HG02970 (cell line): ENCODE measurements around the gene ATOH1.
A peak's percentile ranks its signal among the peaks of the same experiment; 100 is the strongest.

Source experiments
- ATAC-seq: cut with Tn5 transposase; IDR thresholded peaks from one replicate; pipeline ENCODE4 v1.9.1; 2021; ENCODE audit warnings: mild to moderate bottlenecking, moderate library complexity, moderate number of reproducible peaks; ENCODE audit not compliant: unreplicated experiment, low FRiP score

ATOH1 gene, protein sequence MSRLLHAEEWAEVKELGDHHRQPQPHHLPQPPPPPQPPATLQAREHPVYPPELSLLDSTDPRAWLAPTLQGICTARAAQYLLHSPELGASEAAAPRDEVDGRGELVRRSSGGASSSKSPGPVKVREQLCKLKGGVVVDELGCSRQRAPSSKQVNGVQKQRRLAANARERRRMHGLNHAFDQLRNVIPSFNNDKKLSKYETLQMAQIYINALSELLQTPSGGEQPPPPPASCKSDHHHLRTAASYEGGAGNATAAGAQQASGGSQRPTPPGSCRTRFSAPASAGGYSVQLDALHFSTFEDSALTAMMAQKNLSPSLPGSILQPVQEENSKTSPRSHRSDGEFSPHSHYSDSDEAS

DNA sequence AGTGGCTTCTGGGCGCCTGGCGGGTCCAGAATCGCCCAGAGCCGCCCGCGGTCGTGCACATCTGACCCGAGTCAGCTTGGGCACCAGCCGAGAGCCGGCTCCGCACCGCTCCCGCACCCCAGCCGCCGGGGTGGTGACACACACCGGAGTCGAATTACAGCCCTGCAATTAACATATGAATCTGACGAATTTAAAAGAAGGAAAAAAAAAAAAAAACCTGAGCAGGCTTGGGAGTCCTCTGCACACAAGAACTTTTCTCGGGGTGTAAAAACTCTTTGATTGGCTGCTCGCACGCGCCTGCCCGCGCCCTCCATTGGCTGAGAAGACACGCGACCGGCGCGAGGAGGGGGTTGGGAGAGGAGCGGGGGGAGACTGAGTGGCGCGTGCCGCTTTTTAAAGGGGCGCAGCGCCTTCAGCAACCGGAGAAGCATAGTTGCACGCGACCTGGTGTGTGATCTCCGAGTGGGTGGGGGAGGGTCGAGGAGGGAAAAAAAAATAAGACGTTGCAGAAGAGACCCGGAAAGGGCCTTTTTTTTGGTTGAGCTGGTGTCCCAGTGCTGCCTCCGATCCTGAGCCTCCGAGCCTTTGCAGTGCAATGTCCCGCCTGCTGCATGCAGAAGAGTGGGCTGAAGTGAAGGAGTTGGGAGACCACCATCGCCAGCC lies at the start of gene ATOH1:
ATOH1 (plus strand) TSS at position 422 of the 663 bp plus-strand sequence; CDS start at position 596, 174 bp downstream.
- ATAC-seq, result no peak

DNA sequence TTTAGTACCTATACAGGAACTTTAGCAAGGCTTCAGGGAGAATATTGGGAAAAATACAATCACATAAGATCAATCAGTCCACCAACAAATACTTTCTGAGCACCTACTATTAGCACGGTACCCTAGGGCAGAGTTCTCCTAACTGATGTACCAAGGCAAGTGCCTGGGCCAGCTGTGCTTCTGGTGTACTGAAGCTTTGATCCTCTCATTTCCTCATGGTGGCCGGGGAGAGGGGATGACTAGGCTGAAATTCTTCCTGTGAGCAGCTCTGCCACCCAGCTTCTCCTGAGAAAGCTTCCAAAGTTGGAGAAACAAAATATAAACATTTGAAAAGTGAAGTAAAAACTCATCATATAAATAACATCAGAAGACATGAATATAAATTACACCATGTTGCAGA lies 49.3 kb upstream of the ATOH1 start:
- ATAC-seq, result no peak

DNA sequence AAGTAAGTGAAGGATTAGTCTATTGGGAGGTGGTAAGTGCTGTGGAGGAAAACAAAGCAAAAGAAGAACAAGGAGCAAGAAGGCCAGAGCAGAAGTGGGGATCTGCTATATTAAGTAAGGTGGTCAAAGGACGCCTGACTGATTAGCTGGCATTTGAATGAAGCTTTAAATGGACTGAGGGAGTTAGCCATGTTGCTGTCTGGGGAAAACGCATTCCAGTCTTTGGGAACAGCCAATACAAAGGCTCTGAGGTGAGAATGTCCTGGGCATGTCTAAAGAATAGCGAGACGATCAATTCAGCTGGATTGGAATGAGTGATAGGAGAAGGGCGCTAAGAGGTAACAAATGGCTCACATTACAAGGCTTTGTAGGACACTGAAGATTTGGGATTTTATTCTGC lies 48.5 kb upstream of the ATOH1 start:
- no peak for ATAC-seq

DNA sequence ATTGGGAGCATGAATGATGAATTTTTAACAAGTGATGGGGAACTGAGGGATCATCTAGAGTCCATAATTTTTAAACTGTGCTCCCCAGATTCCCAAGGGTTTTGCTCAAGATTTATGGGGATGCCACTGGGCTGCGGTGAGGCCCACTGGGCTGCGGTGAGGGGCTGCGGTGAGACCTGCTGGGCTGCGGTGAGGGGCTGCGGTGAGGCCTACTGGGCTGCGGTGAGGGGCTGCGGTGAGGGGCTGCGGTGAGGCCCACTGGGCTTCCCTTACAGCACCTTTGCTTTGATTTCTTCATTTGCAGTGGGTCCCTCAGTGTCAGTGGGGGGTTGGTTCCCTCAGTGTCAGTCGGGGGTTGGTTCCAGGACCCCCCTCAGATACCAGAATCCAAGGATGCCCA lies 47.4 kb upstream of the ATOH1 start:
- no peak for ATAC-seq

DNA sequence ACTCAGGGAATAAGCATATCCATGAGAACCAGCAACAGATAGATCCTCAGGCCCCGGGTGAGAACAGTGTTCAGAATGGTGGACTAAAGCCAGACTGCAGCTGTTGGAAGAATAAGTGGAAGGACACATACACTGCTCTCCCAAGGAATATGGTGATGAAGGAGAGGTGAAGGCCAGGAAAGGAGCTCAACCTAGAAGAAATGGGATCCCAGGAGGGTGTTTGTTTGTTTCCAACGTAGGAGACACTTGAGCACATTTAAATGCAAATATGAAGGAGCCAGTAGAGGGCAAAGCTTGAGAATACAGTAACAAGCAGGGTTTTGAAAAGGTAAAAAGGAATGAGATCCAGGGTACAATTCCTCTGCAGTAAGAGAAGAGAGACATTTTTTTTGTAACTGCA lies 42.4 kb upstream of the ATOH1 start:
- ATAC-seq, result no peak

DNA sequence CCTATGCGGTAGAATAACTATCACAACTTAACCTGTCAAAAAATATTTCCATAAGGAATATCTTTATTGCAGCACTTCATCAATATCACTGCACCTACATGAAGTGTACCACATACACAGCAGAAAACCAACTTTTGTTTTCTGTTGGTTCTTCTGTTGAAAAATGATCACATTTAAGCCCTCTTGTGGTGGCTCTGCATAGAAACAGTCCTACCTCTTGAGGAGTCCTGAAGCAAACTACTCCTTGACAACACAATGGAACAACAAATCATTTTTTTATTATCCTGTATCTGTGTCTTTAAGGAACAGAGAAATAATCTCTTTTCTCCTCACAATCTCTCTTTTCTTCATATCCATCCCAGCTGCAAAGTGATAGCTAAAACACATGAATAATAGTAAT lies 39.8 kb upstream of the ATOH1 start:
- ATAC-seq, result no peak

DNA sequence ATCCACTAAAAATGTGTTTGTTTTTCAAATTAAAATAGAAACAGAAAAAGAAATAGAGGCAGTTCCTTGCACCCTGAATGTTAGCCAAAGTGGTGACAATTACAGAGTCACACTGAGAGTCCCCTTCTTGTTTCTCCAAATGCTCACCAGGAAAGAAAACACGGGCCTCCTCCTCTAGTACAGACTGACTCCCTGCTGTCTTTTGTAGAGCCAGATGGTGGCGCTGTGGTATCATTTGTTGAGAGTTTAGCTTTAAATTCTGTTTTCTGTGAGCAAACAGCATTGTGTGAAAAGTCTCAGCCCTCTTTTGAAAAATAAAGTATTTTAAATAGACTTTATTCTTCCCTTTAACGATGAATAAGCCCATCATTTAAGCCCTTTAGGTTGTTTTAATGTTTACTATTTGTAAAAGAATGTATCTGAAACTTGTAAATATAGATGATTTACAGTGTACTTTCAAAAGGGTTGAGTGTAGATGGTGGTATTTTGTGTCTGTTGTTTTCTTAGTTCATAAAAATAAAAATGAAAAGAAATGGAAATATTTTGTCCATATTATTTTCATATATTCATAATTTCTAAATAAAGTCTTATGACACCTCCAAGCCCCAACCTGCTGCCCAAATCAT lies 36.9 kb upstream of the ATOH1 start:
- ATAC-seq, result peak; percentile 82

DNA sequence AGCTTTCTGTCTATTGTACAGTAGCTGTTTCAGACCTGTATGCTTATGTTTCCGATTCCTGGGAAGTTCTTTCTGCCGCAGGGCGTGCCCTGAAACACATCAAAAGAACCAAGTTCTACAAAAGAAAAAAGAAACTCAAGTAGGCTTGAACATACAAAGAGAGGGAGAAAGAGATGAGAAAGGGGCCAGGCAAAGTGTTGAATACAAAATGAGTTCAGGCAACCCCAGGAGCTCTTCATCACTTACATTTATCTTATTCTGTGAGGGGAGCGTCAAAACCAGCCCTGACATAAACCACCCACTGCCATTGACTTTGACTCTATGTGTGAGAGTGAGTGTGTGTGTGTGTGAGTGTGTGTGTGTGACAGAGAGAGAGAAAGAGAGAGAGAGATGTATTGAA lies 26.5 kb upstream of the ATOH1 start:
- ATAC-seq, result no peak

DNA sequence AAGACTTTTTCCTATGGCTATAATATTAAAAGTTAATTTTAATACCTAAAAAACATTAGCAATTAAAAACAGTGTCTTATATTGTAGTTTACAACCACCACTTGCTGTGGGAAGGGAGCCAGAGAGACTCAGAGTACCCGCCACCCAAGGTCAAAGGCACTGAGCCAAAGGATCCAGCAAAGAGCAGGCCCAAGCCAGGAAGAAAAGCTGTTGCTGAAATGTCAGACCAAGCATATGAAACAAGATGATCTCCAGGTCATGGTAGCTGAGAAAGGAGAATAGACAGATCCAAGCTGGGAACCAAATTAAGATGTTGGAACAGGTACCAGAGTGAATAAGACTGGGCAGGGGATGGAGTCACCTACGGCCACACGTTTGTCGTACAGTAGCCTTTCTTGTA lies 18.8 kb upstream of the ATOH1 start:
- ATAC-seq, result no peak

DNA sequence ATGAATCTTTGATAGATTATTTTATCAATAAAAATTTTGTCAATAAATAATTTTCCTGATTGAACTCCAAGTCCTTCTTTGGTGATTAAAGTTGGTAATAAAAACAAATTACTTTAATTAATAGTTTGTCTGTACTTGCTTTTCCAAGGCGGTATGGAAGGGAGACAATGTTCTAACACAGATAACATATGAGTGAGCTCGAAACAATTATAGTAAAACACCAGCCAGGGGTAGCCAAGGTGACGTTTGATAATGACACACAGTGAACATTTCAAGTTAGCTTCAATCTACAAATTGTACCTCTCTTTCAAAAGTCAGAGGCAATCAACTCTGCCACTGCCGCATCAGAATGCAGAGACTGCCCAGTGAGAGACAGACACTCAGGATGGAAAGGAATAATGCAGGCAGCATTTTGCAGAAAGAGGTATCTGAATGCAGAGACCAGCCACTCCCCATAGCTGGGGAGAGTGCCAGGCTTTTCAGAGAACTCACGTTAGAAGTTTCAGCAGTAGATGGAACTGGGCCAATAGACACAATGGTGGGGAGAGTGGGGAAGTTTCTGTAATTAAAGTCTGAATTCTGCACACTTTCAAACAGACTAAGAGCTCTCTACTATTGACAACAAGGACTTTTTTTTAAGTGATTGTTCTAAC lies 18.1 kb upstream of the ATOH1 start:
- no peak for ATAC-seq

DNA sequence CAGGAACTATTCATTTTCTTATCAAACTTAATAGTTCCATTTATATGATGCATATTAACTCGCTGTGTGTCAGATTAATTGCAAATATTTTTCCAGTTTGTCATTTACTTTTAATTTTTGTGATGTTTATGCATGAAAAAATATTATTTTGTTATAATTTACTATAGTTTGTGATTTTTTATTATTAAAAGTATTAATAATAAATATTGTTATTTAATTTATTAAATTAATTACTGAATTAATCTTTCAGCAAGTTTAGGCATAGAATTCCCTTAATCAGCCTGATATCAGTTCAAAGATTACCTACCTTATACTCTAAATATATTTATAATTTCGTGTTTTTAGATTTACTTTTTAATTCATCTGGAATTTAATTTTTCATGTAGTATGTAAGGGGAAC lies 15.5 kb upstream of the ATOH1 start:
- no peak for ATAC-seq

DNA sequence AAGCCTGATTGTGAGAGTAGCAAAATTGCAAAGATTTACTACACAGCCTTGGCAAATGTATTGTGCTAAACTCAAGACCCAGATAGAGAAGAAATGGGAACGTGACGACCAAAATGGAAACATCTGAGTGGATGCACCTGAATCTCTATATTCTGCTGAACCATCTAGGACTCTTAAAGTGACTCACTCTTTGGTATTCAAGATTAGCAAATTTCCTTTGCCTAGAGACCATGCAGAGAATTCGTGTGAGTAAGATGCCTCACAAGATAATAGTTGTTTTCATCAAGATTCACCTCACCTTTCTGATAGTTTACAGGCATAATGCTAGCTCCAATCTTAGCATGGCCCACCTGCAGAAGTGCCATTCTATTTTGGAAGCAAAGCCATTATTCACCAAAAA lies 14.4 kb upstream of the ATOH1 start:
- ATAC-seq, result no peak

DNA sequence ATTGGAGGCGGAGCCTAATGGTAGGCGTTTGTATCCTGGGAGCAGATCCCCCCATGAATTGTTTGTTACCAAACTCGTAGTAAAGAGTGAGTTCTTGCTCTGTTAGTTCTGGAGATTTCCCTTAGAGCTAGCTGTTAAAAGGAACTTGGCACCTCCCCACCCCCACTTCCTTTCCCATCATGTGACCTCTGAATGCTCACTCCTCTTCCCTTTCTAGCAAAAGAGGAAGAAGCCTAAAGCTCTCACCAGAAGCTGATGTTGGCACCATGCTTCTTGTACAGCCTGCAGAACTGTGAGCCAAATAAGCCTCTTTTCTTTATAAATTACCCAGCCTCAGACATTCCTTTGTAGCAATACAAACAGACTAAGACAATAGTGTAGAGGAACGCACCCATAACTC lies 13.8 kb upstream of the ATOH1 start:
- no peak for ATAC-seq

DNA sequence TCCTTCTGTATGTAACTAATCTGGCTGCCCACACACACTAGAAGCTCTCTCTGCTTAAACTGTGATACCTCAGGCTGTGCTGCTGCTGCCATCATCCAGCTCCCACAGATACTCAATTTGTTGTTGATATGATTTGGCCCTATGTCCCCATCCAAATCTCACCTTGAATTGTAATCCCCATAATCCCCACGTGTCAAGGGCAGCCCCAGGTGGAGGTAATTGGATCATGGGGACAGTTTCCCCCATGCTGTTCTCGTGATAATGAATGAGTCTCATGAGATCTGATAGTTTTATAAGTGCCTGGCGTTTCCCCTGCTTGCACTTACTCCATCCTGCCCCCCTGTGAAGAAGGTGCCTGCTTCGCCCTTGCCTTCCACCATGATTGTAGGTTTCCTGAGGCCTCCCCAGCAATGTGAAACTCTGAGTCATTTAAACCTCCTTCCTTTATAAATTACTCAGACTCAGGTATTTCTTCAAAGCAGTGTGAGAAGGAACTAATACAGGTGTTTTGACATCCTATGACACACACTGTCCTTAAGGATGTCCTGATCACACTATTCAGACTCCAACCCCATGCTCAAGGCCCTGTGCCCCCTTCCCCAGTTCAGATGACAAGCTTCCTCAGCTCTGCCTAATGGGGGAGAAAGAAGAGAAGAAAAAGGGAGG lies 2.9 kb upstream of the ATOH1 start:
- no peak for ATAC-seq

DNA sequence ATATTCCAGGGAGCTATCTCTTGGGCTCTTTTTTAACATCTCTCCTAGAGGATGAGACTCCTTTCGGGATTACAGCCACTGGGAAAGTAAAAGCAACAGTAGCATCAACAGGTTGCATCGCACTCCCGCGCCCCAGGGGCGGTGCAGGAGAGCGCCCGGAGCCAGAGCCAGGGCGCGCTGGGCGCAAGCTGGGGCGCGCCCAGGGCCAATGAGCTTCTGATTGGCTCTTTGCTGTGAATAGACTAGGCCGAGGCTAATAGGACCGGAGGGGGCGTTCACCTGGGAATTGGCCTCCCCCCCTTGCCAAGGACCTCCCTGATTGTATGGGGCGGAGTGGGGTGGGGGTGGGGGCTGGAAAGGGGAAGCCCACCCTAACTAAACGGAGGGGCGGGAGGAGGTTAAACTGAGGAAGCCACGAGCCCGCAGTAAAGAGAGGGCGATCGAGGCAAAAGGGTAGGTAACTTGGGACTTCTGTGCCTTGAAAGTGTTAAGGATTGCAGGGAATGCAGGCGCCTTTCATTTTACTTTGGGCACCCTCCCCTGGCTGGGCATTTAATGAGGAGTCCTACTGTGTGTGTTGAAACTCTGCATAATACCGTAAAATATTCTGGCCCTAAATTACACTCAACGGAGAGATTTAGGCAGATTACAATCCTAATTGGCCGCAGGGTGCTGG lies 1.1 kb upstream of the ATOH1 start:
- ATAC-seq, result no peak

DNA sequence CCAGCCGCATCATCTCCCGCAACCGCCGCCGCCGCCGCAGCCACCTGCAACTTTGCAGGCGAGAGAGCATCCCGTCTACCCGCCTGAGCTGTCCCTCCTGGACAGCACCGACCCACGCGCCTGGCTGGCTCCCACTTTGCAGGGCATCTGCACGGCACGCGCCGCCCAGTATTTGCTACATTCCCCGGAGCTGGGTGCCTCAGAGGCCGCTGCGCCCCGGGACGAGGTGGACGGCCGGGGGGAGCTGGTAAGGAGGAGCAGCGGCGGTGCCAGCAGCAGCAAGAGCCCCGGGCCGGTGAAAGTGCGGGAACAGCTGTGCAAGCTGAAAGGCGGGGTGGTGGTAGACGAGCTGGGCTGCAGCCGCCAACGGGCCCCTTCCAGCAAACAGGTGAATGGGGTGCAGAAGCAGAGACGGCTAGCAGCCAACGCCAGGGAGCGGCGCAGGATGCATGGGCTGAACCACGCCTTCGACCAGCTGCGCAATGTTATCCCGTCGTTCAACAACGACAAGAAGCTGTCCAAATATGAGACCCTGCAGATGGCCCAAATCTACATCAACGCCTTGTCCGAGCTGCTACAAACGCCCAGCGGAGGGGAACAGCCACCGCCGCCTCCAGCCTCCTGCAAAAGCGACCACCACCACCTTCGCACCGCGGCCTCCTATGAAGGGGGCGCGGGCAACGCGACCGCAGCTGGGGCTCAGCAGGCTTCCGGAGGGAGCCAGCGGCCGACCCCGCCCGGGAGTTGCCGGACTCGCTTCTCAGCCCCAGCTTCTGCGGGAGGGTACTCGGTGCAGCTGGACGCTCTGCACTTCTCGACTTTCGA lies 654 bp downstream of the ATOH1 start:
- ATAC-seq, result no peak

DNA sequence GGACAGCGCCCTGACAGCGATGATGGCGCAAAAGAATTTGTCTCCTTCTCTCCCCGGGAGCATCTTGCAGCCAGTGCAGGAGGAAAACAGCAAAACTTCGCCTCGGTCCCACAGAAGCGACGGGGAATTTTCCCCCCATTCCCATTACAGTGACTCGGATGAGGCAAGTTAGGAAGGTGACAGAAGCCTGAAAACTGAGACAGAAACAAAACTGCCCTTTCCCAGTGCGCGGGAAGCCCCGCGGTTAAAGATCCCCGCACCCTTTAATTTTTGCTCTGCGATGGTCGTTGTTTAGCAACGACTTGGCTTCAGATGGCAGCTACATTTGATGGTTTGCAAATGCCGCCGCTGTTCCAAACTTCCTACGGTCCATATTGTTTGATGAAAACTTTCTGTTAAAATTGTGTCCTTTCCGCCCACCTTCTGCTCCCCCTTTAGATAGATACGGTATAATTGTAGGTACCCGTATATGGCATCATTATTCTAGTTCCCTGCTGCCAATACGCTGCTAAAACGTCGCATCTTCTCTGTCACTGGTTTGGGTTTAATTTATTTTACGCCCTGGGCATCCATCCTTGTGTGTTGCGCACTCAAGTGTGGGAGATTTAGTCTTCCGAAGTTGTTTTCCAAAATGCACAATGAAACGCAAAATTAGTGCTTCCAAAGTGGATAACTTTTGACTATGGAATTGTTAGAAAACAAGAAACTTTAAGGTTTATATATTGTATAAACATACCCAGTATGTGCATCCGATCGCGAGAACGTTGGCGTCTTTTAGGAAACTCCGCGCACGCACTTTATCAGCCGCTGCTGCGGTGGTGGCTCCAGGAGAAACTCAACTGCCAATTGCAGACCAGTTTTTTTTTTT lies 1.5 kb downstream of the ATOH1 start:
- no peak for ATAC-seq

DNA sequence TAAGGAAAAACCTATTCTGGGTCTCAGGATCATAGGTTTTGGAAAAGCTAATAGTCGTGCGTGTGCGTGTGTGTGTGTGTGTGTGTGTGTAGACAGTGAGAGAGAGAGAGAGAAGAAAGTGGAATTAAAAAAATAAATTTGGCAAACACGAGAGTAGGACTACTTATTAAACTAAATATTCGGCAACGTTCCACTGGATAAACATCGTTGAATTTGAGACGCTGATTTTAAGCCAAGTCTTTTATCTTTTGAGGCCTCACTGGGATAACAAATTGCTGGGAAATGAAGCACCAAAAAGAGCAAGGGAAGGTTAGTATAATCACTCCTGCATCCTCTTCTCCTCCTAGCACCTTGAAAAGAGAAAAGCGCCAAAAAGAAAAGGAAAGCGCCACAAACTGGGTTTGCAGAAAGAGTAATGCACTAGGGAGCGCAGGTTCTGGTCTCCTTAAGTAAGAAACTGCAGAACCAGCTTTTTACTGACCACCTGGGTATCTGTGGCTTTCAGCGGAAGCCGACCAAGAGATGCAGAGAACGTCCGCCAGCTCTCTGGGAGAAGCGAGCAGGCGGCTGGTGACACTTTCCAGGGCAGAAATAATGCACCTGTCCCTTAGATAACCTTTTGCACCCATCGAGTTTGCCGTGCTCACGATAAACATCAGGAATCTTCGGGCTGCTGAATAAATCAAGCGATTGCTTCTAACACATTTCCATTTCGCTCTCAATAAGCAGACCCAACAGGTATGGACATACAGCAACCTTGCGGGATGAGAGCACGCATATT lies 3.4 kb downstream of the ATOH1 start:
- no peak for ATAC-seq
